MM.1S (cell line): ENCODE results near the gene DTD1.

Experiments
- EZH2 ChIP-seq: fragments of 300-600 bp; sonication (generic); optimal IDR thresholded peaks from 2 replicates; pipeline ENCODE3; 2017; ENCODE audit warnings: low read depth, mild to moderate bottlenecking, antibody characterized with exemption, low read length, mixed read lengths
- TF ChIP-seq, protein P1 (sequence below): fragments of 300-600 bp; sonication (generic); IDR thresholded peaks from 2 replicates; pipeline ENCODE4 v1.5.1; 2016; ENCODE audit warnings: antibody characterized with exemption, low read length, mixed read lengths

DNA sequence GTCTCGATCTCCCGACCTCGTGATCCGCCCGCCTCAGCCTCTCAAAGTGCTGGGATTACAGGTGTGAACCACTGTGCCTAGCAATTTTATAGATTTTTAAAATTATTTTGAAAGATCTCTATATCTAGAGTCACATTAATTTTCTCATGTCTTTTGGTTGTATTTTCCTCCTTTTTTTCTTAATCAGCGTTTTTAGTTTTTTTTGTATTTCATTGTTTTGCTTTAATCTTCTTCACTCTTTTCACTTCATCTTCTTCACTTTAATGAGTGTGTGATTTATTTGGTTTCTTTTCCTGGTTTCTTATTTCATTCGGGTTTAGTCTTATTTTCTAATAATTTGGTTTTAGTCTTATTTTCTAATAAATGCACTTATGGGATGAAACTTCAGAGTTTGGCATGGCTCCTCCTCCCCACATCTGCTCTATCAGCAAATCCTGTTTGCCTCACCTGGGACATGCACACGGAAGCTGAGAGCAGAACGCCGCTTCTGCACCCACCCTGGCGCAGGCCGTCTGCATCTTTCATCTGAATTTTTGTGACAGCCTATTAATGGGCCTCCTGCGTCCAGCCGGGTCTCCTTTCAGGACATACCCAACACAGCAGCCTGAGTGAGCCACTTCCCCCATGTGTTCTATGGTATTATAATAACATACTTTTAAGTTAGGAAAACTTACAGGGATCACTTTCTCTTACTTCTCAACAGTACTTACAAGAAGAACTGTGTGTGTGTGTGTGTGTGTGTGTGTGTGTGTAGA is 35.5 kb downstream of the DTD1 start:
- TF ChIP-seq, protein P1, sequence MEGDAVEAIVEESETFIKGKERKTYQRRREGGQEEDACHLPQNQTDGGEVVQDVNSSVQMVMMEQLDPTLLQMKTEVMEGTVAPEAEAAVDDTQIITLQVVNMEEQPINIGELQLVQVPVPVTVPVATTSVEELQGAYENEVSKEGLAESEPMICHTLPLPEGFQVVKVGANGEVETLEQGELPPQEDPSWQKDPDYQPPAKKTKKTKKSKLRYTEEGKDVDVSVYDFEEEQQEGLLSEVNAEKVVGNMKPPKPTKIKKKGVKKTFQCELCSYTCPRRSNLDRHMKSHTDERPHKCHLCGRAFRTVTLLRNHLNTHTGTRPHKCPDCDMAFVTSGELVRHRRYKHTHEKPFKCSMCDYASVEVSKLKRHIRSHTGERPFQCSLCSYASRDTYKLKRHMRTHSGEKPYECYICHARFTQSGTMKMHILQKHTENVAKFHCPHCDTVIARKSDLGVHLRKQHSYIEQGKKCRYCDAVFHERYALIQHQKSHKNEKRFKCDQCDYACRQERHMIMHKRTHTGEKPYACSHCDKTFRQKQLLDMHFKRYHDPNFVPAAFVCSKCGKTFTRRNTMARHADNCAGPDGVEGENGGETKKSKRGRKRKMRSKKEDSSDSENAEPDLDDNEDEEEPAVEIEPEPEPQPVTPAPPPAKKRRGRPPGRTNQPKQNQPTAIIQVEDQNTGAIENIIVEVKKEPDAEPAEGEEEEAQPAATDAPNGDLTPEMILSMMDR = no peak
- TF ChIP-seq EZH2 = no peak
